Measurements from ENCODE around the gene MTHFSD. TPM values are rescaled to one million over a fixed set of nuclear protein-coding genes. Genes with fewer than 3 reads are reported as not detected.
A peak's percentile ranks its signal among the peaks of the same experiment; 100 is the strongest.

MTHFSD gene
- polyA plus RNA-seq, 3 donors from 2014 or later: 7.9 to 15.5 (median 12.3) TPM

DNA sequence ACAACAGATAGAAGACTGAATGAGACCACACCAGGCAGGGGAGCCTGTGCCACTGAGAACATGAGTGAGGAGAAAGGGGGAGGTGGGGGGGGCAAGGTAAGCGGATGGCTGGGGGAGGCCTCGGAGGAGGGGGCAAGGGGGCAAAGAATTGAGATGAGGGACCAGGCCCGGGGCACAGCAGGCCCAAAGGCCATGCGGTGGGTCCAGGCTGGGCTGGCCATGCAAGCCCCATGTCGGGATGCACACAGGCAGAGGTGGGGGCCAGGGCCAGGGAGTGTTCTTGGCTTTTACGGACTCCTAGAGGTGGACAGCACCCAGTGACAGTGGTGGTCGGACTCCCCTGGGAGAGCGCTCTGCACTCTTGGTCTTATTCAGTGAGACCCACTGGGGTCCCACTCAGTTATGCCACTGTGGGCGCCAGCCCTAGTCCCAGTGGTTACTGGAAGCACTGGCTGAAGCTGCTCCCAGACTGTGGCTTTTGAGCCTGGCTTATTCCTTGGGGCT, 4.8 kb upstream of the MTHFSD start:
- Mint-ChIP-seq H3K27ac (no peak overlapping the region), H3K36me3 (no peaks in the 10 kb centered on the region), H3K27me3 (ENCODE audit: low read depth in 3 of 3) (peaks cover 12 to 19% (median 14%) of the 10 kb centered on the region in 3 donors), H3K4me1 (peaks cover 16 to 26% of the 10 kb centered on the region in 2 donors), H3K4me3 (no peak overlapping the region), H3K9me3 (no peaks in the 10 kb centered on the region)
- DNase-seq: no peak

GRCh38 chr16:86558355-86559193, 3.5 kb upstream of the MTHFSD start:
- Mint-ChIP-seq H3K27ac (no peak overlapping the region), H3K36me3 (no peaks in the 10 kb centered on the region), H3K4me3 (no peak overlapping the region), H3K4me1 (peaks cover 18 to 26% of the 10 kb centered on the region in 2 donors), H3K9me3 (no peaks in the 10 kb centered on the region), H3K27me3 (ENCODE audit: low read depth in 3 of 3) (peaks cover 6 to 17% (median 12%) of the 10 kb centered on the region in 3 donors)
- DNase-seq: no peak

DNA sequence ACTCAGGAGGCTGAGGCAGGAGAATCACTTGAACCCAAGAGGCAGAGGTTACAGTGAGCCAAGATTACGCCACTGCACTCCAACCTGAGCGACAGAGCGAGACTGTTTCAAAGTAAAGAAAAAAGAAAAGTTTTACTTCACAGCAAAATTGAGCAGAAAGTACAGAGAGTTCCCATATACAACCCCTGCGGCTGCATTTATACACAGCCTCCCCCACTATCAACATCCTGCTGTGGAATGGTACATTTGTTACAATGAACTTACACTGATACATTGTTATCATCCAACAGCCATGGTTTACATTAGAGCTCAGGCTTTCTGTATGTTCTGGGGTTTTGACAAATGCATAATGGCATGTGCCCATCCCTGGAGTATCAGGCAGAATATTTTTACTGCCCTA, 2.6 kb upstream of the MTHFSD start:
- H3K36me3 Mint-ChIP-seq: no peaks in the 10 kb centered on the region
- H3K27me3 Mint-ChIP-seq (ENCODE audit: low read depth in 3 of 3): peaks cover 6 to 17% (median 11%) of the 10 kb centered on the region in 3 donors
- peaks cover 22 to 30% of the 10 kb centered on the region in 2 donors for H3K4me1 Mint-ChIP-seq
- H3K27ac Mint-ChIP-seq: no peak overlapping the region
- H3K4me3 Mint-ChIP-seq: no peak overlapping the region
- H3K9me3 Mint-ChIP-seq: no peaks in the 10 kb centered on the region
- DNase-seq: no peak

- peak overlapping the region in 2 of 6 donors; percentile 26 to 28 for H3K27ac Mint-ChIP-seq
- peak overlapping the region in 4 of 5 donors; percentile 87 to 96 (median 91) for H3K4me3 Mint-ChIP-seq
- no peak for DNase-seq
- H3K4me1 Mint-ChIP-seq: peaks cover 25 to 37% of the 10 kb centered on the region in 2 donors
- H3K9me3 Mint-ChIP-seq: no peaks in the 10 kb centered on the region
- peaks cover 6 to 15% (median 10%) of the 10 kb centered on the region in 3 donors for H3K27me3 Mint-ChIP-seq (ENCODE audit: low read depth in 3 of 3)
- no peaks in the 10 kb centered on the region for H3K36me3 Mint-ChIP-seq
These were observed 1.5 kb upstream of the MTHFSD start for GRCh38 chr16:86556576-86556975.

- H3K27ac Mint-ChIP-seq: peak overlapping the region; percentile 87 to 97 (median 92)
- H3K9me3 Mint-ChIP-seq: no peaks in the 10 kb centered on the region
- peaks cover 0 to 6% (median 4%) of the 10 kb centered on the region in 3 donors for H3K36me3 Mint-ChIP-seq
- DNase-seq: no peak
- H3K4me1 Mint-ChIP-seq: peaks cover 25 to 43% of the 10 kb centered on the region in 2 donors
- H3K4me3 Mint-ChIP-seq: peak overlapping the region; percentile 87 to 96 (median 92)
- peaks cover 6 to 15% (median 10%) of the 10 kb centered on the region in 3 donors for H3K27me3 Mint-ChIP-seq (ENCODE audit: low read depth in 3 of 3)
These were observed 655 bp upstream of the MTHFSD start for GRCh38 chr16:86555704-86556075.

GRCh38 chr16:86554599-86554916, 477 bp downstream of the MTHFSD start:
- Mint-ChIP-seq H3K4me3 (peak overlapping the region; percentile 87 to 96 (median 92)), H3K27me3 (ENCODE audit: low read depth in 3 of 3) (peaks cover 4 to 12% (median 10%) of the 10 kb centered on the region in 3 donors), H3K4me1 (peaks cover 25 to 43% of the 10 kb centered on the region in 2 donors), H3K27ac (peak overlapping the region; percentile 87 to 97 (median 92)), H3K36me3 (peaks cover 0 to 8% (median 4%) of the 10 kb centered on the region in 3 donors), H3K9me3 (no peaks in the 10 kb centered on the region)
- no peak for DNase-seq

DNA sequence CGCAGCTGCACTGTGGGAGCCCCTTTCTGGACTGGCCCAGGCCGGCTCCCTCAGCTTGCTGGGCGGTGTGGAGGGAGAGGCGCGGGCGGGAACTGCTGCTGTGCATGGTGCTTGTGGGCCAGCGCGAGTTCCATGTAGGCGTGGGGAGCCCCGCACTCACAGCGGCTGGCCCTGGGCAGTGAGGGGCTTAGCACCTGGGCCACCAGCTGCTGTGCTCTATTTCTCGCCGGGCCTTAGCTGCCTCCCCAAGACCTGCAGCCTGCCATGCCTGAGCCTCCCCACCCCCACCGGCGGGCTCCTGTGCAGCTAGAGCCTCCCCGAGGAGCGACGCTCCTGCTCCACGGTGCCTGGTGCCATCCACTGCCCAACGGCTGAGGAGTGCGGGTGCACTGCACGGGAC, 1.7 kb downstream of the MTHFSD start:
- no peak for DNase-seq
- peak overlapping the region in 1 of 6 donors; percentile 94 for H3K27ac Mint-ChIP-seq

DNA sequence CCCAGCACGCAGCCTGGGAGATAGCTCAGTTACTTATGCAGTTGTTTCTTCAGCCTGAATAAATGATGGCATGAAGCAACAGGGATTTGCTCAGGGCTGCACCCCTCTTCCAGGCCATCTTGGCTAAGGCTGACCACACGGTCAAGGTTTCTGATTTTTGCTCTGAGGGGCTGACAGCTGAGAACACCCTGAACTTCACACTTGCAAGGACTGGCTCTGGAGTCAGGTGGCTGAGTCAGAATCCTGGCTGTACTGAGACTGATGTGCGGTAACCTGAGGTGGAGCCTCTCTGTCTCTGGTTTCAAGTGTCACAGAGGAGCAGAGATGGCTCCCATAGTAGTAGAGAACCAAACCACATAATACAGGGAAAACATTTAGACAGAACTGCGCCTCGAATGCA, 4.8 kb downstream of the MTHFSD start:
- Mint-ChIP-seq H3K36me3 (peaks cover under 1 to 27% (median 7%) of the 10 kb centered on the region in 3 donors), H3K4me1 (peaks cover 20 to 36% of the 10 kb centered on the region in 2 donors), H3K27ac (no peak overlapping the region), H3K27me3 (ENCODE audit: low read depth in 3 of 3) (peaks cover 4 to 10% (median 9%) of the 10 kb centered on the region in 3 donors), H3K9me3 (no peaks in the 10 kb centered on the region), H3K4me3 (no peak overlapping the region)
- DNase-seq: no peak

More for the DNA sequence above, 1.7 kb downstream of the MTHFSD start:
- Mint-ChIP-seq H3K9me3 (no peaks in the 10 kb centered on the region), H3K4me3 (peak overlapping the region in 3 of 5 donors; percentile 90 to 96 (median 95)), H3K36me3 (peaks cover 0 to 8% (median 4%) of the 10 kb centered on the region in 3 donors), H3K27me3 (ENCODE audit: low read depth in 3 of 3) (peaks cover 4 to 12% (median 10%) of the 10 kb centered on the region in 3 donors), H3K4me1 (peaks cover 25 to 43% of the 10 kb centered on the region in 2 donors)

DNA sequence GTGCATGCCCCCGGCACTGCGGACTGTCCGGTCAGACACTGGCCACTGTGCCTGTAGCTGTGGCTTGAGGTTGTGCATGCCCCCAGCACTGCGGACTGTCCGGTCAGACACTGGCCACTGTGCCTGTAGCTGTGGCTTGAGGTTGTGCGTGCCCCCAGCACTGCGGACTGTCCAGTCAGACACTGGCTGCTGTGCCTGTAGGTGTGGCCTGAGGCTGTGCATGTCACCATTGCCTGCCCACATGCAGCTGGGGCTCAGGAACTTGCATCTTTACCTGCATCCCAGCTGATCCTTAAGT, 5.2 kb downstream of the MTHFSD start:
- Mint-ChIP-seq H3K36me3 (peaks cover 4 to 31% (median 11%) of the 10 kb centered on the region in 3 donors), H3K27ac (no peak overlapping the region), H3K4me3 (no peak overlapping the region)

DNA sequence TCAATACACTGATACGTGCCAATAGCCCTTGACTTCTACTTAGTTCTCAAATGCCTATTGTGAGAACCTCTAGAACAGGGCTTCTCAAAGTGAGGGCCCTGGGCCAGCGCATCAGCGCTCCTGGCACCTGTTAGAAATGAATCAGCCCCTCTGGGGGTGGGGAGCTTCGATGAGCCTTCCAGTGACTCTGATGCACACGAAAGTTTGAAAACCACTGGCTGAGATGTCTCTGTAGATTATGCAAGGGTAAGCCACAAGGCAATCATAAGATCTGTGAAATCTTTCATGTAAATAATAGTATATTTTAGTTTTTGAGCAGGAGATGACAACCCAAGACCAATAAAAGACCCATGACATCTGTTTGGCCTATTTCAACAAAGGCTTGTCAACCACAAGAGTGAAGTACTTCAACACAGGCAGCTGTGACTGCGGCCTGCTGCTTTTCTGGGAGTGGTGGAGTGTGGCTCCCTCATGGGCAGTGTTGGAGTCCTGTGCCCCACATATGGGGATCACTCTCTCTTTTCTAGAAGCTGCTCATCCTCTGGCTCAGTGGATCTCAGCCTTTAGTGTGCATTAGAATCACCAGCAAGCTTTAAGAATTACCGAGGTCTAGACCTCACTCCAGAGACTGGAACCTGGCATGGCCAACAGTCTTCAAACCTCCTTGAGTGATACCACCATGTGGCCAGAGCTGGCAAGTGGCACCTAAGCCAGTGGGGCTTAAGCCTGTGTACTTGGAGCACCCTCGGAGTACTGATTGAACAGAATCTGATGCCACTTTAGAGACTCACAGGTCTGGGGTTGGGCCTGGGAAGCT, 5.8 kb downstream of the MTHFSD start:
- peaks cover 8 to 35% (median 14%) of the 10 kb centered on the region in 3 donors for H3K36me3 Mint-ChIP-seq
- H3K4me1 Mint-ChIP-seq: peaks cover 14 to 26% of the 10 kb centered on the region in 2 donors
- H3K27ac Mint-ChIP-seq: no peak overlapping the region
- no peaks in the 10 kb centered on the region for H3K9me3 Mint-ChIP-seq
- no peak overlapping the region for H3K4me3 Mint-ChIP-seq
- H3K27me3 Mint-ChIP-seq (ENCODE audit: low read depth in 3 of 3): peaks cover 0 to 6% (median 5%) of the 10 kb centered on the region in 3 donors
- no peak for DNase-seq

More for the DNA sequence above, 5.2 kb downstream of the MTHFSD start:
- H3K27me3 Mint-ChIP-seq (ENCODE audit: low read depth in 3 of 3): peaks cover 0 to 6% (median 5%) of the 10 kb centered on the region in 3 donors
- peaks cover 16 to 32% of the 10 kb centered on the region in 2 donors for H3K4me1 Mint-ChIP-seq
- no peaks in the 10 kb centered on the region for H3K9me3 Mint-ChIP-seq
- DNase-seq: no peak

GRCh38 chr16:86547286-86547685, 7.7 kb downstream of the MTHFSD start:
- no peaks in the 10 kb centered on the region for H3K27me3 Mint-ChIP-seq (ENCODE audit: low read depth in 3 of 3)
- peaks cover 13 to 42% (median 19%) of the 10 kb centered on the region in 3 donors for H3K36me3 Mint-ChIP-seq

GRCh38 chr16:86546638-86547013, 8.4 kb downstream of the MTHFSD start:
- H3K27ac Mint-ChIP-seq: no peak overlapping the region
- no peaks in the 10 kb centered on the region for H3K27me3 Mint-ChIP-seq (ENCODE audit: low read depth in 3 of 3)
- no peak for DNase-seq
- no peak overlapping the region for H3K4me3 Mint-ChIP-seq
- H3K36me3 Mint-ChIP-seq: peaks cover 13 to 42% (median 23%) of the 10 kb centered on the region in 3 donors
- no peaks in the 10 kb centered on the region for H3K9me3 Mint-ChIP-seq
- H3K4me1 Mint-ChIP-seq: peaks cover 0 to 6% of the 10 kb centered on the region in 2 donors

More at GRCh38 chr16:86547286-86547685, 7.7 kb downstream of the MTHFSD start:
- DNase-seq: no peak
- Mint-ChIP-seq H3K9me3 (no peaks in the 10 kb centered on the region), H3K4me3 (no peak overlapping the region), H3K4me1 (peaks cover under 1 to 10% of the 10 kb centered on the region in 2 donors), H3K27ac (no peak overlapping the region)

DNA sequence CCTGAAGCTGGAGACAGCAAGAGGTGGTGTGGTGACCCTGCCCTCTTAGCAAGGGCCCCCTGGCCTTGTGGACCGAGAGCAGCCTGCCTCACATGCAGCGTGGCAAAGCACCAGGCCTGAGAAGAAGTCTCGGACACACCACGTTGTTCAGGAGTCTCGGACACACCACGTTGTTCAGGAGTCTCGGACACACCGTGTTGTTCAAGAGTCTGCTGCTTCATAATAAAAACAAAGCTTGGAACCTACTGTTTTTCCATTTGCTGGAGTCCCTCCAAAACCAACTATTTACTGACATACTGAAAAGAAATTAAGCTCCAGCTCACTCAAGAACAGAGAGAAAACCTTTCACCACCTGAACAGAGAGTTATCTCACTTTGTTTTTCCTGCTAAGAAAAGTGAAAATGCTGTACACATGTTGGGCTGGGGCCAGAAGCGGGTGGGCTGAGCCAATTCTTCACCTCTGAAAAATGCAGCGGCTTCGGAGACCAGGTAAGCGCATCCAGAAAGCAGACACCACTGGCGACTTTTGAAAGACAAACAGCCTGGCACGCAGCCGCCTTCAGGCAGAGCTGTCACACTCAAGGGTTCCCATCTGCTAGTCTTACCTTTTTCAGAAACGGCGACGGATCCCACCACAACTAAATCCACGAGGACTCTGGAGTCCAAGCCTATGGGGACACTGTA, 8.9 kb downstream of the MTHFSD start:
- H3K36me3 Mint-ChIP-seq: peaks cover 13 to 42% (median 20%) of the 10 kb centered on the region in 3 donors
- no peak overlapping the region for H3K4me3 Mint-ChIP-seq
- H3K27ac Mint-ChIP-seq: no peak overlapping the region
- no peak for DNase-seq
- H3K9me3 Mint-ChIP-seq: no peaks in the 10 kb centered on the region
- H3K4me1 Mint-ChIP-seq: peaks cover 0 to under 1% of the 10 kb centered on the region in 2 donors
- no peaks in the 10 kb centered on the region for H3K27me3 Mint-ChIP-seq (ENCODE audit: low read depth in 3 of 3)

All from immature natural killer cell (primary cell).